Cardiac septum (tissue), 1 donor: ENCODE results near the gene LRRC28. TPM values are rescaled to one million over a fixed set of nuclear protein-coding genes. Genes with fewer than 3 reads are reported as not detected.
"Not testable (repeated sequence)": the region's sequence is repeated elsewhere in the genome, so short reads cannot be mapped to it uniquely, and the experiment has no call there.

ENCODE experiments used
- DNase-seq: peaks from one replicate; pipeline ENCODE4 v3.0.0-alpha.2; 2020; ENCODE audit warnings: low spot score
- intact Hi-C: fragments of 100-400 bp; cut with DNase I; formaldehyde crosslinking; loops from one replicate; pipeline ENCODE4 v1.14.0; 2022
- long read RNA-seq: library from polyadenylated mRNA; unstranded; transcript quantifications from one replicate; pipeline ENCODE4 v2.0.0, GENCODE V29; 2021
- total RNA-seq: library from RNA; stranded (reverse); fragmentation: NEBNext Ultra II Directional; extraction: Animal tissue kit (Norgen Biotek cat#: 25700); gene quantifications from one replicate; pipeline ENCODE4 v1.2.1, GENCODE V29; 2021
- donor health status: DM: no; HTN: no; CAD: no.

Gene LRRC28
- 20.9 TPM for total RNA-seq
- long read RNA-seq, full-length matches to known transcripts = 10 of 26 reads
- long read RNA-seq, partial matches to known transcripts = 7 of 26 reads
- long read RNA-seq, other reads (novel, unspliced or antisense) = 9 of 26 reads

DNA sequence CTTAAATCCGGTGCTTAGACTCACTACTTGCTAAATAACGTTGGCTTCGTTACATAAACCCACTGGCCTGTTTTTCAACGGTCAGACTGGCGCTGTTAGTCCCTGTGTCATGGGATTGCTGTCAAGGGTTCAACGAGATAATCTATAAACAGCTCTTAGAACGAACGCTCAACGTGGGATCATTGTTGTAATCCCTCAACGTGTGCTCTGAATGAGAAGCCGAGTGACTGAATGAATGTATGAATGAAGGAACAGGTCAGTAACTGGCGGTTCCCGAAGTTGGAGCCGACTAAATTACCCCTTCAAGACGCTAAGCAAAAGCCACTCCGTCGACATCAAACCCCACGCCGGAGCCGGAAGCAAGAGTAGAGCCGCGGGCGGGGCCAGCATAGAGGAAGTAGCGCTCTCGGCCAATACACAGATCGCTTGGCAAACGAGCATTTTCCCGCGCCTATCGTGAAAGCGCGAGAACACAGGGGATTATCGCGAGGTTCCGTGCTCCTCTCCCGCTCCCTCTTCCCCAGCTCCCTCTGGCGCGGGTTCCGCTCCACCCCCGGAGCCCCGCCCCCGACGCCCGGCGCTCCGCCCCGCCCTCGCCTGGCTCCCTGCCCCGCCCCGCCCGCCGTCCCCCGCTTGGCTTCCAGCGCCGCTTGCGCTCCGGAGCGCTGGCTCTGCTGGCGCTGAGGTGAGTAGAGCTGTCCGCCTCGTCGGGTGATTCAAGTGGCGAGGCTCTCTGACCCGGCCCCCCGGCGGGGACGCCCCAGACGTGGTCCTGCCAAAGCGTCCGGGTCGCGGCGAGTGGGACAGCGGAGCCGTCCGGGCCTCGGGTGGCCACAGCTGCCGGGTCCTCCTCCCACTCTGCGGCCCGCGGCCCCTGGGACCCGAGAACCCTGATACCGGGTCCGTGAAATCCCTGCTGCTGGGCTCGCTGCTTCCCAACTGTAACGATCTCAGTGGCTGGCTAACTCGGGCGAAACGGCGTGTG lies at the start of gene LRRC28:
Gene LRRC28, plus strand, starts transcription at position 625 of the 985 bp plus-strand sequence. CDS start 4,477 bp downstream, outside the sequence.
- intact Hi-C loops = no loop called here
- DNase-seq = peak; percentile 99

DNA sequence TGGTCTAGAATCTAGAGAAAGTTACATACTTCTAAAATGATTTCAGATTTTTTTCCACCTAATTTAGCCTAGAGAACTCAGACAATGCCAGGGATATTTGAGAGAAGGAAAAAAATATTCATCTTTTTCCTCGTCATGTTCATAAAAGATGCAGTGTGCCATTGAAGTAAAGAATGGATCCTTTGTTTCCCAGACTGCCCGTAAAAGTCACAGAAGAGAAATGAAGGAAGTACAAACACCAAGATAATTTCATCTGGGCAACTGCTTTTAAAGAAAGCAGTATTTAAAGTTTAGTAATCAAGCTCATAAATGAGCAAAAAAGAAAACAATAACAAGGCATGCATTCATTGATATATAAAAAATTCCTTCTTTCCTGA lies 49.1 kb upstream of the LRRC28 start:
- intact Hi-C loops = no loop called here
- no peak for DNase-seq

DNA sequence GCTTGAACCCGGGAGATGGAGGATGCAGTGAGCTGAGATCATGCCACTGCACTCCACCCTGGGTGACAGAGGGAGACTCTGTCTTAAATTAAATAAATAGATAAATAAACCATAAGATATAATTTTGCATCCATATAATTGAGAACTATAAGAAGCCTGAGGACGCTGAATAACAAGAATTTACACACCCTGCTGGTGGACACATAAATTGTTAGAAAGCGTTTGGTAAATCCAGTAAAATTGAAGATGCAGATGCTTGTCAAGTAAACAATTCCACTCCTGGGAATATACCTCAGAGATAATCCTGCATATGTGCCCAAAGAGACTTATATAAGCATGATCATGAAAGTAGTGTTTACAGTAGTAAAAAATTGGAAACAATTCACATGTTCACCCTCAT lies 43.6 kb upstream of the LRRC28 start:
- DNase-seq = no peak
- intact Hi-C loops = no loop called here

DNA sequence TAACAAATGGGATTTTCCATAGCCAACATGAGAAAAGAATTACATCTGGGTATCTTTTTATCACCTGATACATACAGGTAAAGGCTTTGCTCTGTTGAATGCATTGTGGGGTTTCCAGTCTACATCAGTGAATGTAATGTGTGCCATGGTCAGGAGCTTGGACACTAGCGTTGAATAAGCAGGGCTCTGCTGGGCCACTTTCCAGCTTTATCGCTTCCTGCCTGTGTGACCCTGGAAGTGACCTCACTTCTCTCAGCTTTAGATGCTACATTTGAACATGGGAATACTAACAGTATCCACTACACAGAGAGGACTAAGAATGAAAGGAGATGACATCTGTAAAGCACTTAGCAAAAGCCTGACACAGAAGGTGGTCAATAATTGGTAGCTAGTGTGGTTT lies 42.0 kb upstream of the LRRC28 start:
- intact Hi-C loops = no loop called here
- no peak for DNase-seq

DNA sequence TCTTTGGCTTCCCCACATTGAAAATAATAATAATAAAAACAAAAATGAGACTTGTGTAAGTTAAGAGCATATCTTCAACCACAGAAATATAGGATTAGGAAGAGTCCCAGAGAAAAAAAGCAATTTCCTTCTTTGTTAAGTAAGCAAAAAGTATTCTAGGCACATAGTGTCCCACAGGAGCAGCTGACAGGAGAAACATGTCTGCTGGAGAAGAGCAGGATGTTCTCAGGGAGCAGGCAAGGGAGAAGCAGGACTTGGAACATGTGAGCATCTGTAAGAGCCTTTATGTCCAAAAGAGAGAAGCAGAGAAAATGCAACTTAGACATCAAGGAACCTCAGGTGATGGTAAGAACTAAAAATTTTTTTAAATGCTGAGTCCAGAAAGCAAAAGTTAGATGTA lies 40.9 kb upstream of the LRRC28 start:
- intact Hi-C loops = loop anchor here (5.0 kb wide), 1 partner anchor 768 kb away; no protein-coding TSS in a partner anchor
- DNase-seq = no peak

DNA sequence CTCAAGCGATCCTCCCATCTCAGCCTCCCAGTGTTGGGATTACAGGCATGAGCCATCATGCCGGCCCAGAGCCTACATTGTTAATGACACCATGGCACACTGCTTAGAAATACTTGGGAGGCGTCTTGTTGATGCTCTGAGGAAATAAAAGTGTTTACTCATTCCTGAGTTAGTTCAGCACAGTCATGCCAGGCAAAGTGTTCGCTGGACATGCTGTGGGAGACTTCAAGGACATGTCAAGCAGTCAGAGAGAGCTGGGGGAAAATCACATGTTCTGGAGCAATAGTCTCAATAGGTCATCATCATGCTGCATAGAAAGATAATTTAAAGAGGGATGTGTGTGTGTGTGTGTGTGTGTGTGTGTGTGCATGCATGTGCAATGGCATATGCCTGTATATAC lies 39.4 kb upstream of the LRRC28 start:
- intact Hi-C loops = loop anchor here (1.0 to 5.0 kb wide), 3 partner anchors 41 to 770 kb away; no protein-coding TSS in a partner anchor
- DNase-seq = no peak

DNA sequence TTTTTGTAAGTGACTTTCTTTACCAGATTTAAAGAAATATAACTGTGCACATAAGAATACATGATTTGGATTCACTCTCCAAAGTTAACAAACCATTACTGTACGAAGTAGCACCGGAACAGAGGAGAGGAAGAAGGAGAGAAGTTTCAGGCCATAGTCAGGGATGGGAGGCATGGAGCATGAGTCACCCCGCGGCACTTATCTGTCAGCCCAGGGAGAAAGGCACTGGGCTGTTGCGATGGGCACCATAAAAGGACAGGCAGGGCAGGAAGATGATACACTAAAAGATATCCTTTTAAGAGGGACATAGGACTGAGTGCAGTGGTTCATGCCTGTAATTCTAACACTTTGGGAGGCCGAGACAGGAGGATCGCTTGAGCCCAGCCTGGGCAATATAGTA lies 38.9 kb upstream of the LRRC28 start:
- intact Hi-C loops = loop anchor here (1.0 to 5.0 kb wide), 3 partner anchors 42 to 770 kb away; no protein-coding TSS in a partner anchor
- no peak for DNase-seq

DNA sequence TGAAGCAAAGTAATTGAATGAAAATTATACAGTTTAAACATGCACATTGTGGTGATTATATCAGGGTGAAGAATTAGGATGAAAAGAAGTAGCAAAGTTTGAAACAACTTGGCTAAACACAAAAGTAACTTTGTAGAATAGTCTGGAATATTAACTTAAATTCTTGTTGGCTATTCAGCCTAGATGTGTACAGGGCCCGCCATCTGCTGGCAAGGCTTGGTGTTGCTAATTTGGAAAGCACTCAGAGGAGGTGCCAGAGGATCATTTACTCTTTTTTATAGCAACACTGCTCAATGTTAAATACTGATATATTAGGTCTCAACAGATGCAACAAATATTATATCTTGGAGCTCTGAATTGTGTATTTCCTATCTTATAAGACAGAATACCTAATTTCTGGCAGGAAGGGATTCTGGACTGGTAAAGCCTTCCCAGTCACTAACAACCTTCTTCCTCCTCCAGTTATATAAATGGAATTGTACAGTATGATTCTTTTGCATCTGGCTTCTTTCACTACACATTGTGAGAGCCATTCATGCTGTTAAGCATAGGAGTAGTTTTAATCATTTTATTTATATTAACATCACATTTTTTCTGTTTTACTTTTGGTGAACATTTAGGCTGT lies 38.0 kb upstream of the LRRC28 start:
- peak; percentile 90 for DNase-seq
- intact Hi-C loops = loop anchor here (2.0 to 5.0 kb wide), 2 partner anchors 42 to 771 kb away; no protein-coding TSS in a partner anchor

DNA sequence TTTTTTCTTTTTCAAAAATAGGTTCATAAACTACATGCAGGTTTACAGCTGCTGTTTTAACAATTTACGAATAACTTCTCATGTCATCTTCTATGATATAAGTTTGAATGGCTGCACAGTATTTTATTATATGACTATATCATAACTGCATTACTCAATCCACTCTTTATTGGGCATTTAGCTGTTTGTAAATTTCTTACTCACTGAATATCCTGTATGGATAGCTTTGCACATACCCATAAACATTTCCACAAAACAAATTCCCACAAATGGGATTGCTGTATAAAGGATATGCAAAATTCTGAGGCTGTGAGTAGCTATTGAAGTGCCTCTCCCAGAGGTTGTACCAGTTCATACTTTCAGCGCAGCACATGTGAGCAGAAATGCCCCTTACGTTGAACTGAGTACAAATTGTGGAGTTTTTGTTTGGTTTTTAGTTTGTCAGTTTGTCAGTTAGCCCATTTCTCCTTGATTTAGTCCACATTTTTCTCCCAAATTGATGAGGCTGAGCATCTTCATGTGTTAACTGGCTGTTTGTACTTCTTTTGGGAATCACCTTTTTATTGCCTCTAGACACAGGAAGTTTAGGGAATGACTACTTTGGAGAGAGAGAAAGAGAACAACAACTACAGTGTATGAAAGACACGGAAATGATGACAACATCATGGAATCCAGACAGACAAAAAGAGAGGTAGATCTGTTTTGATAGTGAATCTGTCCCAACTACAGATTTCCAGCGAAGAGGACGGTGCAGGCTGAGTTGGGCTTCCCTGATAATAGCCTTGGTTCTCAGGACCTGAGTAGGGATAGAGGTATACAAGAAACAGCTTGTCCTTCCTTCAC lies 26.7 kb upstream of the LRRC28 start:
- intact Hi-C loops = no loop called here
- no peak for DNase-seq

DNA sequence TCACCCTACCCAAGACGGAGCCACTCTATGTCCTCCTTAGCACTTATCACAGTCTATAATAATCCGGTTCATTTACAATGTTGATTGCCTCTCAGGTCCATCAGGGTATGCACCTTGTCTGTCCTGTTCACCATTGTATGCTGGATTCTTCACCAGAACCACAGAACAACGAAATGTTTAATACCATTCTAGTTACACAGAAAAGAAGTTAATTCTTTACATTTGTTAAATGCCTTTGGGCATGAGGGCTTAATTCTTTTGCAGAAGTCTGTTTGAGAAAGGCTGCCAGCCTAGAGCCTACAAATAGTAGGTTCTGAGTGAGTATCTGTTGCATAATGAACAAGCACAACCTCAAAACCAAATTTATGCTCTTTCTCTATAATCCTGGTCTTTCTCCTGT lies 24.5 kb upstream of the LRRC28 start:
- intact Hi-C loops = no loop called here
- no peak for DNase-seq

DNA sequence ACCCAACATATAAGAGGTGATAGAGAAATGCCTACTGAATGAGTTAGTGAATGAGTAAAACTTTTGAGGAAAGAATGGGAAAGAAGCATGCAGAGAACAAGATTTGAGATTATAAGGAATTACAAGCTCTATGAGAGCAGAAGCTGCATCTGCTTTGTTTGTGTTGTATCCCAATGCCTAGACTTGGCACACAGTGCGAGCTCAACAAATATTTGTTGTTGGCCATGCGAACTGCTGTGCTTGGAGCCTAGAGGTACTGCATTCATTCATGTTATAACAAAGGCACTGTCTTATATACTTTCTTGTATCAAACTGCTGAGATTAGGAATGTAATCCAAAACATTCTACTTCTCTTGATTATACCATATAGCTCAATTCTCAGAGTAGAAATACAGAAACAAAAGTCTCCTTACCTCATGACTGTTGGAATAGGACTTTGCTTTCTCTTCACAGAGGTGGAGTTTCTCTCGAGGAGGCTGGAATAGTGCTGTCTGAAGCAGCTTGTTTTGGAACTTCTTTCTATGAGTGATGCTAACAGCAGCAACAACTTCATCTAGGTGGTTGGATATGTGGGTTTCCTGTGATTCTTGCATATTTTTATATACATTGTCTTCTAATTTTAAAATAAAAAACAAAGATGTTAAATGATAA lies 23.0 kb upstream of the LRRC28 start:
- DNase-seq = no peak
- intact Hi-C loops = no loop called here

DNA sequence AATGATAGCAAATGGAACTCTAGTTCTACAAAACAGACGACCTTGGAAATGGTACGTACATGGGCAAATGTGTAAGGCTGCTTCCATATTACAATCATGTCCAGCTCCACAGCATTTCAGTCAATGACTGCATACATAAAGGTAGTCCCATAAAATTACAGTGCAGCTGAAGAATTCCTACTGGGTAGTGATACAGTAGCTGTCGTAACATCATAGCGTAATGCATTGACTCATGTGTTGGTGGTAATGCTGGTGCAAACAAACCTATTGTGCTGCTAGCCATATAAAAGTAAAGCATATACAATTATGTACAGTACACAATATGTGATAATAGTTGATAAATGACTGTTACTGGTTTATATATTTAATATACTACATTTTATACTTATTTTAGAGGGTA lies 20.4 kb upstream of the LRRC28 start:
- DNase-seq = no peak
- intact Hi-C loops = no loop called here

DNA sequence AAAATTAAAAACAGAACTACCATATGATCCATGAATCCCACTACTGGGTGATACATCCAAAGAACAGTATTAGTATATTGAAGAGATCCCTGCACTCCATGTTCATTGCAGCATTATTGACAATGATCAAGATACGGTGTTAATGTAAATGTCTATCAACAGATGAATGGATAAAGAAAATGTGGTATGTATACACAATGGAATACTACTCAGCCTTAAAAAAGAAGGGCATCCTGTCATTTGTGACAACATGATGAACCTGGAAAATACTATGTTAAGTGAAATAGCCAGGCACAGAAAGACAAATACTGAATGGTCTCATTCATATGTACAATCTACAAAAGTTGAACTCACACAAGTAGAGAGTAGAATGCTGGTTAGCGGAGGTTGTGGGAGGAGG lies 18.5 kb upstream of the LRRC28 start:
- intact Hi-C loops = no loop called here
- no peak for DNase-seq

DNA sequence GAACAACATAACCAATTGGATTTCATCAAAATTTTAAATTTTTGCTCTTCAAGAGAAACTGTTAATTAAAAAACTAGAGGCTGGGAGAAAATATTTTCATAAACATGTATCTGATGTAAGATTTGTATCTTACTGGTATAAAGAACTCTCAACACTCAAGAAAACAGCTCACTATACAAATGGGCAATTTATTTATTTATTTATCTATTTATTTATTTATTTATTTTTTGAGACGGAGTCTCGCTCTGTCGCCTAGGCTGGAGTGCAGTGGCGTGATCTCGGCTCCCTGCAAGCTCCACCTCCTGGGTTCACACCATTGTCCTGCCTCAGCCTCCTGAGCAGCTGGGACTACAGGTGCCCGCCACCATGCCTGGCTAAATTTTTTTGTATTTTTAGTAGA lies 17.1 kb upstream of the LRRC28 start:
- intact Hi-C loops = not testable (repeated sequence)

DNA sequence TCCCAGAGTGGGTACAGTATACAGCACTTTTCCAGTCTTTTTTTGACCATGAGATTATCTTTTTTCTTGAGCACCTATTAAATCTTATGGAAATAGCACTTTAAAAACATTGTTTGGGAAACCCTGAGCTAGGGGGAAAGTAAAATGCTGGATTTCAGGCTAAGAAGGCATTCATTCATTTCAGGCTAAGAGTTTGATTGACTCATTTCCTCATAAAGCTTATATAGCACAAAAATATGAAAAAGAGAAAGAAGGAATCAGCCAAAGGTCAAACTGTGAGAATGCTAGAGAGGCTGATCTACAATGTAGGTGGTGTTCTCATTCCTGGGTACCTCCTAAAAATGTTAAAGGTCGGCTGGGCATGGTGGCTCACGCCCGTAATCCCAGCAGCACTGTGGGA lies 12.4 kb upstream of the LRRC28 start:
- no peak for DNase-seq
- intact Hi-C loops = no loop called here

More for the DNA sequence above, 17.1 kb upstream of the LRRC28 start:
- not testable (repeated sequence) for DNase-seq

DNA sequence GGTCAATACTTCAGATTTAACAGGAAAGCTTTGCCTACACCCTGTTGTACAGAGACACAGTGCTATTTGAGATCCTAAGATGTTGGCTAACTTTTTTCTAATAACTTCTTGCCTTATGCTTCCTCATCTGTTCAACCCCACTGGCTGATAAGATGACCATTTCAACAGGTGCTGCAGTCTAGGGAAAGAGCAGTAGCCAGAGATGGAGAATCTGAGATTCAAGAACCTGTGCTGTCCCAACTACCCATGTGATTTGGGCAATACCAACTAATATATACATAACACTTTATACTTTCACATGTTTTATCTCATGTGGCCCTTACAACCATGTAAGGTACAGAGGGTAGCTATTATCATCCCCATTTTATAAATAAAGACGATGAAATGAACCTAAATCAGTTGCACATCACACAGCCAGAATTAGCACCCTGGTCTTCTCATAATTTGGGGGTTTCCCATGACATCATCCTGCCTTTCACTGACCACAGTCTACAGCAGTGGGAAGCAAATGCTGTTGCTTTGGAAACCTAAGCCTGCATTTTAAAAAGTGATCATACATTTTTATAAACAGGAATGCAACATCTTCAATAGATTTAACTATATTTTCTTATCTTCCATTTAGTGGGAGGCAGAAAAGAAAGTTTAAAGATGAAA lies 11.6 kb upstream of the LRRC28 start:
- DNase-seq = no peak
- intact Hi-C loops = no loop called here

DNA sequence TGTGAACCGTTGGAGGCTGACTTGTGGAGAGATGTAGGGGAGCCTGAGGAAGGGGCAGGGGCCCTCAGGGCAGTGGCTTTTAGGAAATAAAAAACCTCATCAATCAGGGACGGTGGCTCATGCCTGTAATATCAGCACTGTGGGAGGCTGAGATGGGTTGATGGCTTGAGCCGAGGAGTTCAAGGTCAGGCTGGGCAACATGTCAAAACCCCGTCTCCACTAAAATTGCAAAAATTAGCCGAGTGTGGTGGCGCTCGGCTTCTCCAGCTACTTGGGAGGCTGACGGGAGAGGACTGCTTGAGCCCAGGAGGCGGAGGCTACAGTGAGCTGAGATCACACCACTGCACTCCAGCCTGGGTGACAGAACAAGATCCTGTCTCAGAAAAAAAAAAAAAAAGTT lies 9.5 kb upstream of the LRRC28 start:
- intact Hi-C loops = no loop called here
- DNase-seq = no peak

DNA sequence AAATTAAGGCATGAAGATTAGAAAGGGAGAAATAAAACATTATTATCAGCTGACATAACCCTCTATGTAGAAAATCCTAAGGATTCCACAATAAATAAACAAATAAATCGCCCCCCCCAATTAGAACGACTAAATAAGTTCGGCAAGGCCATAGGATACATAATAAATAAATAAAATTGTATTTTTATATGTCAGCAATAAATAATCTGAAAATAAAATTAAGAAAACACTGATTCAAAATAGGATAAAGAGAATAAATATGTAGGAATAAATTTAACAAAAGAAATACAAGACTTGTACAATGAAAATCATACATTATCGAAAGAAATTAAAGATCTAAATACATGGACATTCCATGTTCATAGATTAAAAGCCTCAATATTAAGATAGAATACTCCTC lies 7.0 kb upstream of the LRRC28 start:
- intact Hi-C loops = no loop called here
- DNase-seq = no peak

DNA sequence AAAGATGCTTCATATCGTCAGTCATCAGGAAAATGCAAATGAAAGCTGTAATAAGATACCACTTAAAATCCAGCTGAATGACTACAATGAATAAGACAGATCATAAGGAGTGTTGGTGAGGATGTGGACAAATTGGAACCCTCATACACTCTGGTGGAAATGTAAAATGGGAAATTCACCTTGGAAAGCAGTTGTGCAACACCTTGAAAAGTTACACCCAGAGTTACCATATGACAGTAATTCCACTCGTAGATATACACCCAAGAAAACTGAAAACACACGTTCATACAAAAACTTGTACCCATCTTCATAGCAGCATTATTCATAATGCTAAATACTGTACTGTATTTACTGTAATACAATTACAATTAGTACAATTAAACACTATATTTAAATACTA lies 4.2 kb upstream of the LRRC28 start:
- intact Hi-C loops = no loop called here
- no peak for DNase-seq
